ENCODE data around the gene CHCHD10.

Gene CHCHD10

GRCh38 chr22:23804781-23805291 is 37.1 kb upstream of the CHCHD10 start:
- TF ChIP-seq CTCF (IDR thresholded peaks at IDR 0.05; ENCODE audit: insufficient read depth, low read depth, low read length, missing control alignments) = no peak
- H3K4me3 ChIP-seq (ENCODE audit: low read length) = no peak overlapping the region
- DNase-seq (ENCODE audit: low read depth) = no peak

- no peak overlapping the region for H3K4me3 ChIP-seq (ENCODE audit: low read length)
- DNase-seq (ENCODE audit: low read depth) = no peak
- TF ChIP-seq CTCF (IDR thresholded peaks at IDR 0.05; ENCODE audit: insufficient read depth, low read depth, low read length, missing control alignments) = no peak
Measured at GRCh38 chr22:23803001-23803819, 35.4 kb upstream of the CHCHD10 start.

GRCh38 chr22:23801886-23802377 is 34.2 kb upstream of the CHCHD10 start:
- DNase-seq (ENCODE audit: low read depth) = no peak
- no peak for TF ChIP-seq CTCF (IDR thresholded peaks at IDR 0.05; ENCODE audit: insufficient read depth, low read depth, low read length, missing control alignments)
- no peak overlapping the region for H3K4me3 ChIP-seq (ENCODE audit: low read length)

GRCh38 chr22:23801238-23801821 is 33.6 kb upstream of the CHCHD10 start:
- no peak overlapping the region for H3K4me3 ChIP-seq (ENCODE audit: low read length)
- DNase-seq (ENCODE audit: low read depth) = no peak
- TF ChIP-seq CTCF (IDR thresholded peaks at IDR 0.05; ENCODE audit: insufficient read depth, low read depth, low read length, missing control alignments) = no peak

- no peak for DNase-seq (ENCODE audit: low read depth)
- H3K4me3 ChIP-seq (ENCODE audit: low read length) = no peak overlapping the region
- TF ChIP-seq CTCF (IDR thresholded peaks at IDR 0.05; ENCODE audit: insufficient read depth, low read depth, low read length, missing control alignments) = no peak
Measured at GRCh38 chr22:23800297-23801237, 32.8 kb upstream of the CHCHD10 start.

GRCh38 chr22:23796461-23796860 is 28.7 kb upstream of the CHCHD10 start:
- no peak for DNase-seq (ENCODE audit: low read depth)
- no peak overlapping the region for H3K4me3 ChIP-seq (ENCODE audit: low read length)
- TF ChIP-seq CTCF (IDR thresholded peaks at IDR 0.05; ENCODE audit: insufficient read depth, low read depth, low read length, missing control alignments) = no peak
